ENCODE measurements around the gene KCNT1.

KCNT1 gene

GRCh38 chr9:135673941-135674340, 28.0 kb upstream of the KCNT1 start:
- DNase-seq (ENCODE audit: low read depth): no peak

- DNase-seq (ENCODE audit: low read depth): no peak
Observed at GRCh38 chr9:135674977-135675376, 27.0 kb upstream of the KCNT1 start.

- DNase-seq (ENCODE audit: low read depth): no peak
Observed at GRCh38 chr9:135676891-135677290, 25.1 kb upstream of the KCNT1 start.

- DNase-seq (ENCODE audit: low read depth): no peak
Observed at GRCh38 chr9:135677641-135678168, 24.3 kb upstream of the KCNT1 start.

GRCh38 chr9:135678236-135679017, 23.6 kb upstream of the KCNT1 start:
- DNase-seq (ENCODE audit: low read depth): no peak

- DNase-seq (ENCODE audit: low read depth): no peak
Observed at GRCh38 chr9:135680056-135680455, 21.9 kb upstream of the KCNT1 start.

GRCh38 chr9:135681161-135681560, 20.8 kb upstream of the KCNT1 start:
- no peak for DNase-seq (ENCODE audit: low read depth)

- no peak for DNase-seq (ENCODE audit: low read depth)
Observed at GRCh38 chr9:135683401-135684034, 18.5 kb upstream of the KCNT1 start.

GRCh38 chr9:135684691-135685090, 17.3 kb upstream of the KCNT1 start:
- DNase-seq (ENCODE audit: low read depth): no peak

GRCh38 chr9:135687216-135687615, 14.8 kb upstream of the KCNT1 start:
- DNase-seq (ENCODE audit: low read depth): no peak

- no peak for DNase-seq (ENCODE audit: low read depth)
Observed at GRCh38 chr9:135689011-135689410, 13.0 kb upstream of the KCNT1 start.

- DNase-seq (ENCODE audit: low read depth): no peak
Observed at GRCh38 chr9:135690836-135691570, 11.0 kb upstream of the KCNT1 start.

GRCh38 chr9:135692410-135692809, 9.6 kb upstream of the KCNT1 start:
- peak; percentile 9 for DNase-seq (ENCODE audit: low read depth)

- DNase-seq (ENCODE audit: low read depth): no peak
Observed at GRCh38 chr9:135693265-135693664, 8.7 kb upstream of the KCNT1 start.

- no peak for DNase-seq (ENCODE audit: low read depth)
Observed at GRCh38 chr9:135693771-135694170, 8.2 kb upstream of the KCNT1 start.

- no peak for DNase-seq (ENCODE audit: low read depth)
Observed at GRCh38 chr9:135694414-135694813, 7.6 kb upstream of the KCNT1 start.

- DNase-seq (ENCODE audit: low read depth): no peak
Observed at GRCh38 chr9:135695036-135695435, 6.9 kb upstream of the KCNT1 start.

- no peak for DNase-seq (ENCODE audit: low read depth)
Observed at GRCh38 chr9:135695642-135696041, 6.3 kb upstream of the KCNT1 start.

GRCh38 chr9:135696446-135696845, 5.5 kb upstream of the KCNT1 start:
- no peak for DNase-seq (ENCODE audit: low read depth)

- no peak for DNase-seq (ENCODE audit: low read depth)
Observed at GRCh38 chr9:135697226-135697625, 4.8 kb upstream of the KCNT1 start.

GRCh38 chr9:135698236-135698635, 3.7 kb upstream of the KCNT1 start:
- no peak for DNase-seq (ENCODE audit: low read depth)

GRCh38 chr9:135698767-135699166, 3.2 kb upstream of the KCNT1 start:
- DNase-seq (ENCODE audit: low read depth): no peak

- DNase-seq (ENCODE audit: low read depth): no peak
Observed at GRCh38 chr9:135699440-135699839, 2.5 kb upstream of the KCNT1 start, which contains the start of gene SOHLH1. Gene SOHLH1, minus strand, starts transcription at chr9:135699481. Its CDS starts 14 bp downstream, at chr9:135699467.
